Astrocyte of the cerebellum (primary cell): ENCODE measurements around the gene ZNF793.

ENCODE experiments used
- DNase-seq: peaks from one replicate; pipeline ENCODE4 v3.0.0-alpha.2; 2011; ENCODE audit warnings: low read depth
- H3K4me3 ChIP-seq: 2 replicates; pipeline ENCODE4 v1.5.1; 2011; ENCODE audit warnings: mild to moderate bottlenecking, low read depth, low read length, moderate library complexity
- in situ Hi-C: cut with HindIII; loops from 2 replicates; pipeline ENCODE4 v1.10.0; 2017; ENCODE audit warnings: low sequenced_read_pairs
- TF ChIP-seq, protein P1 (sequence below): IDR thresholded peaks from 2 replicates; pipeline ENCODE4 v1.5.1; 2012; ENCODE audit warnings: low read length, low read depth, moderate library complexity, mild to moderate bottlenecking; ENCODE audit errors: missing control alignments

ZNF793 gene

DNA sequence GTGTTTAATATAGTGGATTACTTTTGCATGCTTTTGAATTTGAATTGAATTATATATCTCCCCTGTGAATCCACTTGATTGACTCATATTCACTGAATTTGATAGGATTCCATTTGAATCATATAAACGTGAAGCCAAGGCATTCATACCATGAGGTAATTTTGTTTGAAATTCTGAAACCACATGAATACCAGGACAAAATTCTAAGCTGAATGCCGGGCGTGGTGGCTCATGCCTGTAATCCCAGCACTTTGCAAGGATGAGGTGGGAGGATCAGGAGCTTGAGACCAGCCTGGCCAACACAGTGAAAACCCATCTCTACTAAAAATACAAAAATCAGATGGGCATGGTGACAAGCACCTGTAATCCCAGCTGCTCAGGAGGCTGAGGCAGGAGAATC lies 4.4 kb downstream of the ZNF793 start:
- in situ Hi-C loops: no loop called here
- H3K4me3 ChIP-seq: no peak overlapping the region
- DNase-seq: no peak
- TF ChIP-seq, protein P1, sequence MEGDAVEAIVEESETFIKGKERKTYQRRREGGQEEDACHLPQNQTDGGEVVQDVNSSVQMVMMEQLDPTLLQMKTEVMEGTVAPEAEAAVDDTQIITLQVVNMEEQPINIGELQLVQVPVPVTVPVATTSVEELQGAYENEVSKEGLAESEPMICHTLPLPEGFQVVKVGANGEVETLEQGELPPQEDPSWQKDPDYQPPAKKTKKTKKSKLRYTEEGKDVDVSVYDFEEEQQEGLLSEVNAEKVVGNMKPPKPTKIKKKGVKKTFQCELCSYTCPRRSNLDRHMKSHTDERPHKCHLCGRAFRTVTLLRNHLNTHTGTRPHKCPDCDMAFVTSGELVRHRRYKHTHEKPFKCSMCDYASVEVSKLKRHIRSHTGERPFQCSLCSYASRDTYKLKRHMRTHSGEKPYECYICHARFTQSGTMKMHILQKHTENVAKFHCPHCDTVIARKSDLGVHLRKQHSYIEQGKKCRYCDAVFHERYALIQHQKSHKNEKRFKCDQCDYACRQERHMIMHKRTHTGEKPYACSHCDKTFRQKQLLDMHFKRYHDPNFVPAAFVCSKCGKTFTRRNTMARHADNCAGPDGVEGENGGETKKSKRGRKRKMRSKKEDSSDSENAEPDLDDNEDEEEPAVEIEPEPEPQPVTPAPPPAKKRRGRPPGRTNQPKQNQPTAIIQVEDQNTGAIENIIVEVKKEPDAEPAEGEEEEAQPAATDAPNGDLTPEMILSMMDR: no peak

- no peak overlapping the region for H3K4me3 ChIP-seq
- no peak for DNase-seq
- TF ChIP-seq, protein P1: no peak
- in situ Hi-C loops: no loop called here
Measured at GRCh38 chr19:37511821-37512220, 5.1 kb downstream of the ZNF793 start.

DNA sequence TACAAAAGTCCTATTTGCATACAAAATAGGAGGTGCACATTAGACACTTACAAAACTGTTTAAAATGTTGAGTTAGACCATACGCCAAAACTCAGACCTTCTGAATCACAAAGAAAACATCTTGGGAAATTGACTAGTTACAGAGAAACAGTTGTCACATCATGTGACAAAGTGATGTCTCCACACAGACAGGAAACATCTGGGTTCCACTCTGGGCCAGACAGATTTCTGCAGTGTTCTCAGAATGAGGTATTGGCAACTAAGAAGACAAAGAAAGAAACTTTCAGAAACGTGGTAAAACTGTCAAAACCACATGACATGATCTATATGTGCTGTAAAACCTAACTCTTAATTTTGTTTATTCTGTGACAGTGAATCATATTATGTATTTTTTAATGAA lies 6.7 kb downstream of the ZNF793 start:
- TF ChIP-seq, protein P1: no peak
- no peak overlapping the region for H3K4me3 ChIP-seq
- no peak for DNase-seq
- in situ Hi-C loops: no loop called here

DNA sequence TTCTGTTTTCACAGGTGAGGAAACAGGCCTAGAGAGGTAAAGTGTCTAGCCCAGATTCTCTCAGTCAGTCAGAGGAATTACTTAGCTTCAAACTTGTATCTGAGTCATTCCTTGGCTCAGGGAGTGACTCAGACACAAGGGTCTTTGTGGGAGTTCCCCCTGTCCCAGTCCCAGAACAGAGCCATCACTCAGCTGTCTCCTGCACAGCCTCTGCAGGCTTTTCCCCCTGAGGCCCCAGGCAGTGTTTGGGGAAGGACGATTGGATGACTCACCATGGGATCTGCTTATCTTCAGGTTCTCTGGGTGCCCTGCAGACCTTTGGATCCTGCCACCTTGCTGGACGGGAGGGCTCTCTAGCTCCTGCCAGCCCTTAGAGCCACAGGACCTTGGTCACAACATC lies 13.2 kb downstream of the ZNF793 start:
- TF ChIP-seq, protein P1: no peak
- no peak for DNase-seq
- in situ Hi-C loops: no loop called here
- H3K4me3 ChIP-seq: no peak overlapping the region

DNA sequence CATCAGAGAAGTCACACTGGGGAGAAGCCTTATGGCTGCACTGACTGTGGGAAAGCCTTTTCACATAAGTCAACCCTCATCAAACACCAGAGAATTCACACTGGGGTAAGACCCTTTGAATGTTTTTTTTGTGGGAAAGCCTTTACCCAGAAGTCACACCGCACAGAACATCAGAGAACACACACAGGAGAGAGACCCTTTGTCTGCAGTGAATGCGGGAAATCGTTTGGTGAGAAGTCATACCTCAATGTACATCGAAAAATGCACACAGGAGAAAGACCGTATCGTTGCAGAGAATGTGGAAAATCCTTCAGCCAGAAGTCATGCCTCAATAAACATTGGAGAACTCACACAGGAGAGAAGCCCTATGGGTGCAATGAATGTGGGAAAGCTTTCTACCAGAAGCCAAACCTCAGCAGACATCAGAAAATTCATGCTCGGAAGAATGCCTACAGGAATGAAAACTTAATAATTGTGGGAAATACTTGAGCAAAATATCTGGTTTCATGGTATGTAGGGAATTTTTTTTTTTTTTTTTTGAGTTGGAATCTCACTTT lies 30.7 kb downstream of the ZNF793 start:
- TF ChIP-seq, protein P1: no peak
- H3K4me3 ChIP-seq: no peak overlapping the region
- DNase-seq: no peak
- in situ Hi-C loops: no loop called here

GRCh38 chr19:37551129-37551993 lies 44.6 kb downstream of the ZNF793 start:
- DNase-seq: peak; percentile 9
- in situ Hi-C loops: no loop called here
- H3K4me3 ChIP-seq: peak overlapping the region; percentile 53
- TF ChIP-seq, protein P1: peak; percentile 35
